DOHH2 (cell line): ENCODE measurements around the gene NAALADL2.

ENCODE experiments used
- H3F3A ChIP-seq: fragments of 200-600 bp; sonication (generic), shearing (Covaris generic); 2 replicates; pipeline ENCODE4 v1.6.0; 2016; ENCODE audit warnings: antibody characterized with exemption, mild to moderate bottlenecking; ENCODE audit not compliant: control insufficient read depth, insufficient read depth
- H3K27ac ChIP-seq: fragments of 200-600 bp; sonication (generic); 2 replicates; pipeline ENCODE4 v1.5.1; 2014; ENCODE audit warnings: low read depth, mild to moderate bottlenecking, low read length, moderate library complexity
- H3K27me3 ChIP-seq: fragments of 200-600 bp; sonication (generic); 2 replicates; pipeline ENCODE4 v1.6.1; 2014; ENCODE audit warnings: mild to moderate bottlenecking, low read length, mixed read lengths; ENCODE audit not compliant: control insufficient read depth
- H3K36me3 ChIP-seq: fragments of 200-600 bp; sonication (generic); 2 replicates; pipeline ENCODE4 v1.6.1; 2014; ENCODE audit warnings: mild to moderate bottlenecking, low read length, moderate library complexity, mixed read lengths; ENCODE audit not compliant: control insufficient read depth
- H3K4me1 ChIP-seq: fragments of 200-600 bp; sonication (generic); 2 replicates; pipeline ENCODE4 v1.6.1; 2014; ENCODE audit warnings: mild to moderate bottlenecking, low read length, mixed read lengths; ENCODE audit not compliant: control insufficient read depth
- H3K4me2 ChIP-seq: fragments of 200-600 bp; sonication (generic); 2 replicates; pipeline ENCODE4 v1.6.0; 2014; ENCODE audit warnings: mild to moderate bottlenecking, low read length, moderate library complexity
- H3K4me3 ChIP-seq: fragments of 200-600 bp; sonication (generic); 2 replicates; pipeline ENCODE4 v1.5.1; 2014; ENCODE audit warnings: mild to moderate bottlenecking, low read length, mixed read lengths
- H3K79me2 ChIP-seq: fragments of 200-600 bp; sonication (generic); 2 replicates; pipeline ENCODE4 v1.6.1; 2014; ENCODE audit warnings: mild to moderate bottlenecking, low read length, mixed read lengths; ENCODE audit not compliant: control insufficient read depth
- H3K9me2 ChIP-seq: fragments of 200-600 bp; sonication (generic); replicated peaks from 2 replicates; pipeline ENCODE4 v1.6.1; 2014; ENCODE audit warnings: mild to moderate bottlenecking, low read length, mixed read lengths; ENCODE audit not compliant: control insufficient read depth
- H3K9me3 ChIP-seq: fragments of 200-600 bp; sonication (generic); 2 replicates; pipeline ENCODE4 v1.6.1; 2014; ENCODE audit warnings: antibody characterized with exemption, low read length, mixed read lengths; ENCODE audit not compliant: control insufficient read depth, insufficient read depth
- H4K20me1 ChIP-seq: fragments of 200-600 bp; sonication (generic); 2 replicates; pipeline ENCODE4 v1.6.0; 2014; ENCODE audit warnings: low read depth, mild to moderate bottlenecking, antibody characterized with exemption, low read length, moderate library complexity; ENCODE audit not compliant: control insufficient read depth, insufficient read depth
- CTCF ChIP-seq: fragments of 200-600 bp; sonication (generic); IDR thresholded peaks from one replicate; pipeline ENCODE4 v1.5.1; 2014; ENCODE audit warnings: antibody characterized with exemption, mild to moderate bottlenecking, low read depth, low read length; ENCODE audit not compliant: poor library complexity, severe bottlenecking
- EZH2phosphoT487 ChIP-seq: fragments of 200-600 bp; sonication (generic); IDR thresholded peaks from 2 replicates; pipeline ENCODE4 v1.6.1; 2017; ENCODE audit warnings: borderline replicate concordance, mild to moderate bottlenecking, antibody characterized with exemption, low read length, moderate library complexity, mixed read lengths

The NAALADL2 gene

GRCh38 chr3:175260145-175260794, 401.1 kb downstream of the NAALADL2 start:
- Histone ChIP-seq H3K9me2 (no peaks in the 10 kb centered on the region), H3K79me2 (no peaks in the 10 kb centered on the region), H3K9me3 (no peaks in the 10 kb centered on the region), H3K27me3 (no peaks in the 10 kb centered on the region), H3F3A (no peaks in the 10 kb centered on the region), H3K27ac (no peak overlapping the region), H3K4me2 (no peak overlapping the region), H4K20me1 (no peaks in the 10 kb centered on the region), H3K4me1 (no peaks in the 10 kb centered on the region), H3K4me3 (no peak overlapping the region), H3K36me3 (no peaks in the 10 kb centered on the region)
- no peak for TF ChIP-seq CTCF
- no peak for TF ChIP-seq EZH2phosphoT487

- H3K9me2 ChIP-seq = no peaks in the 10 kb centered on the region
- H3K4me3 ChIP-seq = no peak overlapping the region
- no peaks in the 10 kb centered on the region for H3K36me3 ChIP-seq
- no peaks in the 10 kb centered on the region for H3K79me2 ChIP-seq
- H3F3A ChIP-seq = no peaks in the 10 kb centered on the region
- TF ChIP-seq EZH2phosphoT487 (no peak), CTCF (no peak)
- no peaks in the 10 kb centered on the region for H3K4me1 ChIP-seq
- H3K27ac ChIP-seq = no peak overlapping the region
- no peaks in the 10 kb centered on the region for H3K9me3 ChIP-seq
- no peaks in the 10 kb centered on the region for H3K27me3 ChIP-seq
- H4K20me1 ChIP-seq = no peaks in the 10 kb centered on the region
- H3K4me2 ChIP-seq = no peak overlapping the region
Observed at GRCh38 chr3:175266478-175266877, 407.3 kb downstream of the NAALADL2 start.

GRCh38 chr3:175267121-175267531, 408.0 kb downstream of the NAALADL2 start:
- H3K79me2 ChIP-seq = no peaks in the 10 kb centered on the region
- H3K27me3 ChIP-seq = no peaks in the 10 kb centered on the region
- H3K4me2 ChIP-seq = no peak overlapping the region
- H3K4me1 ChIP-seq = no peaks in the 10 kb centered on the region
- no peak overlapping the region for H3K27ac ChIP-seq
- no peak overlapping the region for H3K4me3 ChIP-seq
- no peaks in the 10 kb centered on the region for H3K36me3 ChIP-seq
- no peaks in the 10 kb centered on the region for H4K20me1 ChIP-seq
- no peaks in the 10 kb centered on the region for H3F3A ChIP-seq
- TF ChIP-seq CTCF (no peak), EZH2phosphoT487 (no peak)
- no peaks in the 10 kb centered on the region for H3K9me2 ChIP-seq
- no peaks in the 10 kb centered on the region for H3K9me3 ChIP-seq
